Muscle layer of duodenum (tissue), 2 donors: ENCODE results near the gene HSPA1B.
"Not testable (repeated sequence)": the region's sequence is repeated elsewhere in the genome, so short reads cannot be mapped to it uniquely, and the experiment has no call there.

Experiments used
- H3K27ac ChIP-seq: one replicate; pipeline ENCODE4 v1.7.0; 2013; ENCODE audit warnings: mild to moderate bottlenecking, low read length
- H3K27me3 ChIP-seq: one replicate; pipeline ENCODE4 v1.7.0; 2013; ENCODE audit warnings: low read depth, mild to moderate bottlenecking, control low read depth, low read length
- H3K36me3 ChIP-seq, 2 donors: one replicate each; pipeline ENCODE4 v1.7.0; 2013; ENCODE audit warnings: low read length in 2 of 2, control low read depth in 1 of 2, mild to moderate bottlenecking in 1 of 2; ENCODE audit not compliant: insufficient read depth in 2 of 2, control insufficient read depth in 1 of 2
- H3K4me1 ChIP-seq, 2 donors: one replicate each; pipeline ENCODE4 v1.7.0; 2013; ENCODE audit warnings: low read length in 2 of 2, mild to moderate bottlenecking in 2 of 2, control low read depth in 1 of 2, moderate library complexity in 1 of 2; ENCODE audit not compliant: insufficient read depth in 2 of 2, control insufficient read depth in 1 of 2
- H3K4me3 ChIP-seq, 2 donors: one replicate each; pipeline ENCODE4 v1.7.0; 2013; ENCODE audit warnings: low read length in 2 of 2, low read depth in 1 of 2, mild to moderate bottlenecking in 1 of 2
- H3K9me3 ChIP-seq, 2 donors: one replicate each; pipeline ENCODE4 v1.7.0; 2013; ENCODE audit warnings: low read length in 2 of 2, control low read depth in 1 of 2, mild to moderate bottlenecking in 1 of 2; ENCODE audit not compliant: control insufficient read depth in 1 of 2
- donor health status: healthy.

HSPA1B gene

DNA sequence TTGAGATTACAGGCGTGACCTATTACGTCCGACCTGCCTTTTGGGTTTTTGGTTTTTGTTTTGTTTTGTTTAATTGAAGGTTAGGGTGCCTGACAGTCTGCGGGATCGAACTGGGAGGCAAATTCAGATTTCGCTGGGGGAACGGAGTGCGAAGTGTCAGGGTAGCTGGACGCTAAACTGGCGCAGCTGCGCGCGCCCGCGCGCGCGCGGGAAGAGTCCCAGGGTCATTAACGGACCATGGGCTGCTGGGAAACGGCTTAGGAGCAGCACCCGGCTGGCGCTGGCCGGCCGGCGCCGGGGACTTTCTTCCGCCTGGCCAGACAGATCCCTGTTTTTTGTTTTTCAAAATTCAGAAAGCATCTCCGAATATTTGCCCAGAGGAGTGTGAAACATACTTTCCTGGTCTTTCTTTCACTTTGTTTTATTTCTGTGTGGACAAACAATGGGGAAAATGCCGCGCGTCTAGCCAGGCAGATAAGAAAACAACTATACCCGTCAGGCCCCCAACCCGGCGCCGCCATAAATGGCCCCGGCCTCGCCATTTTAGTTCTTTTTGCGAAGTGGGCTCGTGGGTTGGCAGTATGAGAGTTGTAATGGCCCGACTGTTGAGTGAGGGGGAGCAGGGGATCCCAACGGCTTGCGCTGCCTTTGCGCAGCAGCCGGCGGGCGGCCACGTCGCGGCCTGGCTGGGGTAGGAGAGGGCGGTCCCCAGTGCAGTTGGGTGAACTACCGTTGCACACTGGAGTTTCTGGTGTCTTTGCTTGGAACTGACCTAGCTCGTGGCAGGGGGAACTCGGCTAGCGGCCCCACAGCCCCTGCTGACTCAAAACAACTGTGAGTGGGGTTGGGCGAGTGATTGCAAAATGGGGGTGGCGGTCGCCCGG, 7.1 kb downstream of the HSPA1B start:
- peak overlapping the region; percentile 95 for H3K27ac ChIP-seq
- peaks cover 13 to 38% of the 10 kb centered on the region in 2 donors for H3K4me1 ChIP-seq
- H3K27me3 ChIP-seq: no peaks in the 10 kb centered on the region
- no peaks in the 10 kb centered on the region for H3K9me3 ChIP-seq
- peak overlapping the region; percentile 86 to 96 for H3K4me3 ChIP-seq
- H3K36me3 ChIP-seq: peaks cover 19 to 29% of the 10 kb centered on the region in 2 donors

DNA sequence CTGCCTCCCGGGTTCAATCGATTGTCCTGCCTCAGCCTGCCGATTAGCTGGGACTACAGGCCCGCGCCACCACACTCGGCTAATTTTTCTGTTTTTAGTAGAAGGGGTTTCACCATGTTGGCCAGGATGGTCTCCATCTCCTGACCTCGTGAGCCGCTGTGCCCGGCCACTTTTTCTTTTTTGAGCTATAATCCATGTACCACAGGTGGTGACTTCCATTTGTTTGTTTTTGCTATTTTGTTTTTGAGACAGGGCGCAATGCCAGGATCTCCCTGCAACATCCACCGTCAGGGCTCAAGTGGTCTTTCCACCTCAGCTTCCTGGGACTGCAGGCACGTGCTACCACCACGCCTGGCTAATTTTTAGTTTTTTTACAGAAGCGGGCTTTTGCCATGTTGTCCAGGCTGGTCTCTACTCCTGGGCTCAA, 8.5 kb downstream of the HSPA1B start:
- Histone ChIP-seq H3K36me3 (peaks cover 33 to 43% of the 10 kb centered on the region in 2 donors), H3K9me3 (no peaks in the 10 kb centered on the region), H3K27me3 (no peaks in the 10 kb centered on the region), H3K4me1 (peaks cover 13 to 33% of the 10 kb centered on the region in 2 donors), H3K27ac (peak overlapping the region; percentile 53), H3K4me3 (peak overlapping the region; percentile 86 to 96)

DNA sequence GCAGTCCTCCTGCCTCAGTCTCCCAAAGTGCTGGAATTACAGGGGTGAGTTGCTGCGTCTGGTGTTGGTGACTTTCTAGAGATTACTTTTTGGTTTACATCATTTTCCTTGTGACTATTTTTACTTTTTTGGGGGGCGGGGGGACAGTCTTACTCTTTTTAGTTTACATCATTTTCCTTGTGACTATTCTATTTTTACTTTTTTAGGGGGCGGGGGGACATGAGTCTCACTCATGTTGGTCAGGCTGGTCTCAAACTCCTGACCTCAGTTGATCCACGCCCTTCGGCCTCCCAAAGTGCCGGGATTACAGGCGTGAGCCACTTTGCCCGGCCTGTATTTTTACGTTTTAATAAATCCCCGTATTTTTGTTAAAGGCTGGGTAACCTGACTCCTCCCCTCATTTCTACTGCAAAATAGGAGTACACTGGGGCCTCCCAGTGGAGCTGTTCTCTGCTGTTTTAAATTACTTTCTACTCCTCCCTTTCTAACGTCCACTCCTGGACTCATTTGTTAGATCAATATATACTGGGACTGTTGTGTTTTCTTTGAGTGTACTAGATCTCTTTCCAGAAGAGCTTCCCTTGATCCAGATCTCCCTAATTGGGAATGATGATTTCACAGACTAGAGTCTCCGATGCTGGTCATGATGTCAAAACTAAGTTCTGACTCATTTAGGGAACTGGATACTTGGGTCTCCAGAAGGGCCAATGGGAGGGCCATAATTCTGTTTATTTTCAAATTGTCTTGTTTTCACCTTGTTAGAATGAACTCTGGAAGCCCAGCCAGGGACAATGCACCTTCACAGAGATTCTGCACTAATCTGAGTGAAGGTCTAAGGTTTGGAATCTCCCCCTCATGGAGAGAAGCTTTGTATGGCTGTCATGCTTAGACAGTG, 9.2 kb downstream of the HSPA1B start:
- Histone ChIP-seq H3K4me3 (peak overlapping the region; percentile 86 to 96), H3K4me1 (peaks cover 13 to 26% of the 10 kb centered on the region in 2 donors), H3K9me3 (no peaks in the 10 kb centered on the region), H3K27me3 (no peaks in the 10 kb centered on the region), H3K36me3 (peaks cover 33 to 43% of the 10 kb centered on the region in 2 donors), H3K27ac (peak overlapping the region; percentile 53)

DNA sequence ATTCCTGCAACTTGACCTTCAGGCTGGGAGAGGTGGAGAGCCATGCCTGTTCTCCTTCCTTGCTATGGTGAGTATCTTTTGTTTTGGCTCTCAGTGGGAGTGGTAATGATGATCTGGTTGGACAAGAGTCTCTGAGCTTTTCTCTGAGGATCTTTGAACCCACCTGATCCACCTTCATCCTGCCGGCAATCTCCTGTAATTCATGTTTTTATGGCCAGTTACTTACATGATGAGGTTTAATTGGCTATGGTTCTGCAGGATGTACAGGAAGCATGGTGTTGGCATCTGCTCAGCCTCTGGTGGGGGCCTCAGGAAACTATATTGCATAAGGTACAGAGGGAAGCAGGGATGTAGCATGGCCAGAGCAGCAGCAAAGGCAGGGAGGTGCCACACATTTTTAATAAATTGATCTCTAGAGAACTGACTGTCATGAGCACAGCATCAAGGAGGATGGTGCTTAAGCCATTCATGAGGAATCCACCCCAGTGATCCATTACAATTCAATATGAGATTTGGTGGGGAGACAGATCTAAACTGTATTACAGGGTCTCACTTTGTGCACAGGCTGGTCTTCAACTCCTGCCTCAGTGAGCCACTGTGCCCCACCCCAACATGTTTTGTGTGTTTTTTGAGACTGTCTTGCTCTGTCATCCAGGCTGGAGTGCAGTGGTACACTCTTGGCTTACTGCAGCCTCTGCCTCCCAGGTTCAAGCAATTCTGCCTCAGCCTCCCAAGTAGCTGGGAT, 10.0 kb downstream of the HSPA1B start:
- Histone ChIP-seq H3K9me3 (no peaks in the 10 kb centered on the region), H3K4me1 (peaks cover 13 to 22% of the 10 kb centered on the region in 2 donors), H3K4me3 (peak overlapping the region; percentile 86 to 96), H3K27ac (peak overlapping the region; percentile 53), H3K36me3 (peaks cover 33 to 43% of the 10 kb centered on the region in 2 donors), H3K27me3 (no peaks in the 10 kb centered on the region)

DNA sequence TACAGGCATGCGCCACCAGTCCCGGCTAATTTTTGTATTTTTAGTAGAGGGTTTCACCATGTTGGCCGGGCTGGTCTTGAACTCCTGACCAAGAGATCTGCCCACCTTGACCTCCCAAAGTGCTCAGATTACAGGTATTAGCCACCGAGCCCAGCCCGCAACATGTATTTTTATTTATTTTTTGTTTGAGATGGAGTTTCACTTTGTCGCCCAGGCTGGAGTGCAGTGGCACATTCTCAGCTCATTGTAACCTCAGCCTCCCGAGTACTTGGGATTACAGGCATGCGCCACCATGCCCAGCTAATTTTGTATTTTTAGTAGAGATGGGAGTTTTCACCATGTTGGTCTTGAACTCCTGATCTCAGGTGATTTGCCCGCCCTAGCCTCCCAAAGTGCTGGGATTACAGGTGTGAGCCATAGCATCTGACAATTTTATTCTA, 10.6 kb downstream of the HSPA1B start:
- Histone ChIP-seq H3K36me3 (peaks cover 33 to 43% of the 10 kb centered on the region in 2 donors), H3K4me1 (peaks cover 13 to 22% of the 10 kb centered on the region in 2 donors)
- H3K27me3 ChIP-seq, H3K4me3 ChIP-seq, H3K9me3 ChIP-seq, H3K27ac ChIP-seq: not testable (repeated sequence)

DNA sequence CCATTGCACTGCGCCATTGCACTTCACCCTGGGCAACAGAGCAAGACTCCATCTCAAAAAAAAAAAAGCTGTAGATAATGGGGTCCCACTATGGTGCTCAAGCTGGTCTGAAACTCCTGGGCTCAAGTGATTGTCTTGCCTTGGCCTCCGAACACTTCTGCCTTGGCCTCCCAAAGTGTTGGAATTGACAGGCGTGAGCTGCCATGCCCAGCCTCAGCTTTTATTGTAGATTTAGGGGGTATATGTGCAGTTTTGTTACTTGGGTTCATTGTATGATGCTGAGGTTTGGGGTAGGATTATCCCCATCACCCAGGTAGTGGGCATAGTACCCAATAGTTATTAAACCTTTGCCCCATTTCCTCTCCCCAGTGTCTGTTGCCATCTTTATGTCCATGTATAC, 11.4 kb downstream of the HSPA1B start:
- H3K27me3 ChIP-seq: no peaks in the 10 kb centered on the region
- peaks cover 33 to 43% of the 10 kb centered on the region in 2 donors for H3K36me3 ChIP-seq
- peaks cover 13 to 22% of the 10 kb centered on the region in 2 donors for H3K4me1 ChIP-seq
- H3K9me3 ChIP-seq: no peaks in the 10 kb centered on the region
- H3K27ac ChIP-seq: no peak overlapping the region
- H3K4me3 ChIP-seq: no peak overlapping the region

DNA sequence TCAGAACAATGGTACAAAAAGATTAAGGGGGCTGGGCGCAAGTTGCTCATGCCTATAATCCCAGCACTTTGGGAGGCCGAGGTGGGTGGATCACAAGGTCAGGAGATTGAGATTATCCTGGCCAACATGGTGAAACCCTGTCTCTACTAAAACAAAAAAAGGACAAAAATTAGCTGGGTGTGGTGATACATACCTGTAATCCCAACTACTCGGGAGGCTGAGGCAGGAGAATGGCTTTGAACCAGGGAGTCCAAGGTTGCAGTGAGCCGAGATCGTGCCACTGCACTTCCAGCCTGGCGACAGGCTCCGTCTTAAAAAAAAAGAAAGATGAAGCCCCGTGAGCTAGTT, 12.2 kb downstream of the HSPA1B start:
- H3K27ac ChIP-seq, H3K9me3 ChIP-seq, H3K4me3 ChIP-seq, H3K27me3 ChIP-seq: not testable (repeated sequence)
- peaks cover 33 to 43% of the 10 kb centered on the region in 2 donors for H3K36me3 ChIP-seq
- H3K4me1 ChIP-seq: peaks cover 13 to 22% of the 10 kb centered on the region in 2 donors

DNA sequence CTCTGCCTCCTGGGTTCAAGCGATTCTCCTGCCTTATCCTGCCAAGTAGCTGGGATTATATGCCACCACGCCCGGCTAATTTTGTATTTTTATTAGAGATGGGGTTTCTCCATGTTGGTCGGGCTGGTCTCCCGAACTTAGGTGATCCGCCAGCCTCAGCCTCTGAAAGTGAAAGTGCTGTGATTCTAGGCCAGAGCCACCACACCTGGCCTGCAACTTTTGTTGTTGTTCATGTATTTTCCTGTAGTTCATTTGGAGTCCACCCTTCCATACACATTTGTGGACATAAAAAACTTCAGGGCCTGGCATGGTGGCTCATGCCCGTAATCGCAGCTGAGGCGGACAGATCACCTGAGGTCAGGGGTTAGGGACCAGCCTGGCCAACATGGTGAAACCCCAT, 14.5 kb downstream of the HSPA1B start:
- Histone ChIP-seq H3K4me1 (peaks cover 4 to 9% of the 10 kb centered on the region in 2 donors), H3K36me3 (peaks cover 29 to 39% of the 10 kb centered on the region in 2 donors), H3K9me3 (no peaks in the 10 kb centered on the region), H3K4me3 (no peak overlapping the region), H3K27me3 (no peaks in the 10 kb centered on the region), H3K27ac (no peak overlapping the region)

DNA sequence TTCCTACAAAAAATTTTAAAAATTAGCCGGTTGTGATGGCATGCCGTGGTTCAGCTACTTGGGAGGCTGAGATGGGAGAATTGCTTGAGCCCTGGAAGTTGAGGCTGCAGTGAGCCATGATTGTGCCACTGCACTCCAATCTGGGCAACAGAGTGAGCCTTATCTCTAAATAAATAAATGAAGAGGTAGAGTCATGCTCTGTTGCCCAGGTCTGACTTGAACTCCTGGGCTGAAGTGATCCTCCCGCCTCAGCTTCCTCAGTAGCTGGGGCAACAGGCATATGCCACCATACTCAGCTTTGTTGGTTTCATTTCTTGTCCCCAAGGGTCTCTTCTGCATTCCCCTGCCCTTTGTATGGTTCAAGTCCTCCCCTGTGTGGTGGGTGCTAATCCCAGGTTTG, 17.0 kb downstream of the HSPA1B start:
- Histone ChIP-seq H3K27me3 (no peaks in the 10 kb centered on the region), H3K27ac (no peak overlapping the region), H3K4me3 (no peak overlapping the region), H3K9me3 (no peaks in the 10 kb centered on the region), H3K36me3 (peaks cover 14 to 15% of the 10 kb centered on the region in 2 donors), H3K4me1 (no peaks in the 10 kb centered on the region)

DNA sequence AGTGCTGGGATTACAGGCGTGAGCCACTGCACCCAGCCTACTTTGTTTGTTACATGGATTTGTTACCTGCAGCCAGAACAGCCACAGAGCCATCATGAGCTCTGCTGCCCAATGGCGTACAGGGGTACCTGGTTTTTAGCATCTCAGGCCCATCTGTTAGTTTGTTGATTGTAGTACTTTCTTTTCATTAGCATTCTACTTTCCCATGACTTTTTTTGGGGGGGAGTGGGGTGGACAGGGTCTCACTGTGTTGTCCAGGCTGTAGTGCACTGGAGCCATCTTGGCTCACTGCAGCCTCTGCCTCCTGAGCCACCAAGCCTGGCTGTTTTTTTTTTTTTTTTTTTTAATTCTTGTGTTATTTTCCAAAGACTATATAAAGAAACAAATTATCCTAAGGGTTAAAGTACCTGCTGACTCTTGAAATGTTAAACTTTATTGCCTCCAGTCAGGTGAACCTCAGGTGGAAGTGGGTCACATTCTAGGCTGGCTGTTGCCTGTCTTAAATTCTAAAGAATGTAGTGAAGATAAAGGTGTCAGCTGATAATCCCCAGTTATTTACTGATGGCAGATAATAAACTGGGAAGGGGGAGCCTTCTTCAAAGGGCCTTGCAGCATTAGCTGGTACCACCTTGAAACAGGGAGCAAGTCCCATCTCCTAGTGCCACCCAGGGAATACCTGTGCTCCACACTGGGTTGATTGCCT, 19.9 kb downstream of the HSPA1B start:
- Histone ChIP-seq H3K4me1 (no peaks in the 10 kb centered on the region), H3K27ac (no peak overlapping the region), H3K27me3 (no peaks in the 10 kb centered on the region), H3K4me3 (no peak overlapping the region), H3K36me3 (no peaks in the 10 kb centered on the region), H3K9me3 (no peaks in the 10 kb centered on the region)
